Esophagus mucosa (tissue), 1 donor: ENCODE data around the gene ERP29. TPM values are rescaled to one million over a fixed set of nuclear protein-coding genes. Genes with fewer than 3 reads are reported as not detected.
"Not testable (repeated sequence)": the region's sequence is repeated elsewhere in the genome, so short reads cannot be mapped to it uniquely, and the experiment has no call there.

Experiments
- ATAC-seq: fragments of 200-7000 bp; cut with Tn5 transposase; one replicate; pipeline ENCODE4 v1.9.1; 2020
- total RNA-seq: library from RNA; stranded (reverse); gene quantifications from one replicate; pipeline ENCODE4 v1.2.4, GENCODE V29; 2023
- donor health status: DM: yes; HTN: yes; CAD: no.

The ERP29 gene
- total RNA-seq: 66.9 TPM

GRCh38 chr12:112012775-112013600 lies at the start of gene ERP29, which contains the start of gene TMEM116:
Gene ERP29, plus strand, starts transcription at chr12:112013426. Its CDS starts 40 bp downstream, at chr12:112013466.
Gene TMEM116, minus strand, starts transcription at chr12:112013165. Its CDS starts 7,895 bp downstream, at chr12:112005270.
- ATAC-seq: peak; percentile 94

- no peak for ATAC-seq
Measured at GRCh38 chr12:111964935-111965334, 48.3 kb upstream of the ERP29 start.

GRCh38 chr12:111971800-111972199 lies 41.4 kb upstream of the ERP29 start:
- ATAC-seq: no peak

GRCh38 chr12:111975161-111975931 lies 37.9 kb upstream of the ERP29 start:
- ATAC-seq: no peak

DNA sequence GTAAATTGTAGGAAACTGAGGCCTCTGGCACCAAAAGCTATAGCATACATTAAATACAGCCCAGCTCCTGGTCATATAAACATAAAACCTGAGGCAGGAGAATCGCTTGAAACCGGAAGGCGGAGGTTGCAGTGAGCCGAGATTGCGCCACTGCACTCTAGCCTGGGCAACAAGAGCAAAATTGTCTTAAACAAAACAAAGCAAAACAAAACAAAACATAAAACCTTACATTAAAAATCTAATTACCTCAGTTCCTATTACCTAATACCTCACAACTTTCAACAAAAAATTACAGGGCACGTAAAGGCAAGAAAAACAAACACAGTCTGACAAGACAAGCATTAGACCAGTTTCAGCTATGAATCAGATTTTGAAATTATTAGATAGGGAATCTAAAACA lies 36.9 kb upstream of the ERP29 start:
- ATAC-seq: no peak

- no peak for ATAC-seq
Measured at GRCh38 chr12:111976860-111977259, 36.4 kb upstream of the ERP29 start.

GRCh38 chr12:111978545-111978944 lies 34.7 kb upstream of the ERP29 start:
- ATAC-seq: no peak

- ATAC-seq: no peak
Measured at GRCh38 chr12:111980598-111980997, 32.6 kb upstream of the ERP29 start.

DNA sequence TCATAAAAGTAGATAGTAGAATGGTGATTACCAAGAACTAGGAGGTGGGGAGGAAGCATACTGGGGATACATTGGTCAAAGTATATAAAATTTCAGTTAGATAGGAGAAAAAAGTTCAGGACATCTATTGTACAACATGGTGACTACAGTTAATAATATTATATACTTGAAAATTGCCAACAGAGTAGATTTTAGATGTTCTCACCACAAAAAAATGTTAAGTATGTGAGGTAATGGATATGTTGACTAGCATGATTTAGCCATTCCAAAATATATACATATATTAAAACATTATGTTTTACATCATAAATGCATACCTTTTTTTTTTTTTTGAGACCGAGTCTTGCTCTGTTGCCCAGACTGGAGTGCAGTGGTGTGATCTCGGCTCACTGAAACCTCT lies 31.2 kb upstream of the ERP29 start:
- ATAC-seq: no peak

GRCh38 chr12:111984820-111985219 lies 28.4 kb upstream of the ERP29 start:
- ATAC-seq: no peak

- no peak for ATAC-seq
Measured at GRCh38 chr12:111991535-111991934, 21.7 kb upstream of the ERP29 start.

- ATAC-seq: no peak
Measured at GRCh38 chr12:111991946-111992345, 21.3 kb upstream of the ERP29 start.

DNA sequence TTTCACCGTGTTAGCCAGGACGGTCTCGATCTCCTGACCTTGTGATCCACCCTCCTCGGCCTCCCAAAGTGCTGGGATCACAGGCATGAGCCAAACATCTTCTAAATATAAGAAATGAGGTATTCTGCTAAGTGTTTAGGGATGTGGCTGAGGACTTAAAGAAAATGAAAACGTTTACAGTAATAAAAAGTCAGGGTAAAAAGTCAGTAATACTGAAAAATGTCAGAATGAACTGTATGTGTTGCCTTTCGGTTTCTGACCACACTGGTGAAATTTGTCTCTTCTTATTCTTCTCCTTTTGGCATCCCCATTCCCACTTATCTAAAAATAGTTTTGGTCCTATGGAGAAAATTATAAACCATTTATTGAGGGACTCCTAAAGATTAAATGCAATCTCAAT lies 20.8 kb upstream of the ERP29 start:
- ATAC-seq: no peak

DNA sequence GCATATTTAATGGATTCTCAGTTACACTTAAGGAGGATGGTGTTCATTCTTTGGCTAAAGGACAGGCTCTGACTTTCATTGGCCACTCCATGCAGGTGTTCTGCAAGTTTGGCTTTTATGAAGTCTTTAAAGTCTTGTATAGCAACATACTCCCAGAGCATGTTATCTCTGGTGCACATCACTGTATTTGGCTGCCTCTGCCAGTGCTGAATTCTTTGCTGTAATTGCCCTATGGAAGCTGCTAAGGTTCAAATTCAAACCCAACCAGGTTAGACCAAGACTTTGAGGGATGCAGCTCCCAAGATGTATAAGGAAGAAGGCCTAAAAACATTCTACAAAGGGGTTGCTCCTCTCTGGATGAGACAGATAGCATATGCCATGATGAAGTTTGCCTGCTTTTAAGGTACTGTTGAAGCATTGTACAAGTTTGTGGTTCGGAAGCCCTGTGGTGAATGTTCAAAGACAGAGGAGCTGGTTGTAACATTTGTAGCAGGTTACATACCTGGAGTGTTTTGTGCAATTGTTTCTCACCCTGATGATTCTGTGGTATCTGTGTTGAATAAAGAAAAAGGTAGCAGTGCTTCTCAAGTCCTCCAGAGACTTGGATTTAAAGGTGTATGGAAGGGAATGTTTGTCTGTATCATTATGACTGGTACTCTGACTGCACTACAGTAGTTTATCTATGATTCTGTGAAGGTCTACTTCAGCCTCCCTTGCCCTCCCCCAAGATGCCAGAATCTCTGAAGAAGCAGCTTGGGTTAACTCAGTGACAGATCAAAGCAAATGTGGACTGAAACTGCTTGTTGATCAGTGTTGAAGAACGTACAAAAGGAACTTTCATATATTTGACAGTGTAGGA lies 19.7 kb upstream of the ERP29 start:
- no peak for ATAC-seq

DNA sequence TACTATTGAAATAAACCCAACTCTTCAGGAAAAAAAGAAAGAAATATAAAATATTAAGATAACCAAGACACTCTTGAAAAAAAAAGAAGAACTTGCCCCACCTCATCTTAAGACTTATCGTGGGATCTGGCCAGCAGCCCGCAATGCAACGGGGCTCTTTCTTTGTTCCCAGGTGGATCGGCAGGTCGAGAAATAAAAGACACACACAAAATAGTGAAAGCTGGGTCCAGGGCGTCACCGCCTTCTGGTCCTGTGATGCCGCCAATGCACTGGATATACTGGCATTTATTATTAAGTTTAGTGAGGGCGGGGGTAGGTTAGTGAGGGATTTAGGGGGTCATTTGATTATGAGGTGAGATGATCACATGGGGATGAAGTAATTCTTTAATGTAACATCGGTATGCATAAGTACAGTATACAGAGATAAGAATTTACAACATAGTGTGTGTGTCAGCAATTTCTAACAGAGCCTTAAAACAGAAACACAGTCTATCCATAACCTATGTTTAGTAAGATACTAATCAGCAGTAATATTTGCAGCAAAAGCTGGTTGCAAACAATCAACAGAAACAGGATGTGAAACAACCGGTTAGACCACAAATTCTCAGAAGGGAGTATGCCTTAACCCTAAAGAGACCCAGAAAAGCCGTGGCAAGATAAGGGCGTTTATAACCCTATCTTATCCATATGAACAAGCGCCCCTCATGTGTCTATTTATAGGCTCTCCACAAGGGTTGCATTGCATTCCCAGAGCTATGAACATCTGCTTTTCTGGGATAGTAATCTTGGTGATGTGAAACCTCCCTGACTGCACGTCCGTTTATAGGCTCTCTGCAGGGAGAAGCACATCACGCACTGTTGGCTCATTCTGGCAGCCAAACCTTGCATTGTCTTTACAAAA lies 18.8 kb upstream of the ERP29 start:
- ATAC-seq: not testable (repeated sequence)

GRCh38 chr12:111995782-111996480 lies 17.3 kb upstream of the ERP29 start:
- ATAC-seq: no peak

DNA sequence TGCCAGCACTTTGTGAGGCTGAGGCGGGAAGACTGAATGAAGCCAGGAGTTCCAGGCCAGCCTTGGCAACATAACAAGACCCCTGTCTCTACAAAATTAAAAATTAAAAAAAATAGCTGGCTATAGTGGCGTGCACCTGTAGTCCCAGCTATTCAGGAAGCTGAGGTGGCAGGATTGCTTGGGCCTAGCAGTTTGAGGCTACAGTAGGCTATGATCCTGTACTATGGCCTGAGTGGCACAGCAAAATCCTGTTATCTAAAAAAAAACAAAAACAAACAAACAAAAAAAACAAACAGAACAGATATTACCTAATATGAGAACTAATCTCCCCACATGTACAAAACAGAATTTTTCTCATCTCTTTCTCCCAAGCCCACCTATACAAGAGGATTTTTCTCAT lies 15.9 kb upstream of the ERP29 start:
- no peak for ATAC-seq

DNA sequence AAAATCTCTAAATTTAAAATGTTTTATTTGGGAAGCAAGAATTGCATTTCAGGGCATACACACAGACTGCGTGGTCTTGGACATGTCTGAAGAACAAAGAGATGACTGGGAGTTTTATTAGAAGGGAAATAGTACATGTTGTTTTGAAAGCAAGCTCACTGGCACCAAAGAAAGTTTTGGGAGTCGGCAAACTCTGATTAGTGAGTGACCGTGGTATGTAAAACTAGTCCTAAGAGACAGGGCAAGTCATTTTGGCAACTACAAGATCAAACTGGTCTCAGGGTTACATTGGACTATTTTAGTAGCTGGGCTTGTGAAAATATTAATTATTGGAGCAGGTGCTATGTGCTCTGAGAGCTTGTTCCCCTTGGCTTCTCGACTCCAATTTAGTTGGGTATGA lies 15.2 kb upstream of the ERP29 start:
- no peak for ATAC-seq

DNA sequence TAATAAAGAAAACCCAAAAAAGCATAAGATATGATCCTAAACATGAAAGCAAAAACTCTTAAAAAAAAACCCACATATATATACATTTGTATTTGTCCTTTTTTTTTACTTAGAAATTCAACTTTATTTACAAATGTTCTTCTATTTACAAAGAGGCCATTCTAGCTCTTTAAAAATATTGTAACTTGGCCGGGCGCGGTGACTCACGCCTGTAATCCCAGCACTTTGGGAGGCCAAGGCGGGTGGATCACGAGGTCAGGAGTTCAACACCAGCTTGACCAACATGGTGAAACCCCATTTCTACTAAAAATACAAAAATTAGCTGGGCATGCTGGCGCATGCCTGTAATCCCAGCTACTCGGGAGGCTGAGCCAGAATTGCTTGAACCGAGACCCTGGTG lies 14.1 kb upstream of the ERP29 start:
- not testable (repeated sequence) for ATAC-seq

GRCh38 chr12:112000820-112001219 lies 12.4 kb upstream of the ERP29 start:
- no peak for ATAC-seq

GRCh38 chr12:112001576-112001975 lies 11.7 kb upstream of the ERP29 start:
- ATAC-seq: no peak
